Stomach (tissue), 4 donors: ENCODE measurements around the gene CHPT1.

Source experiments
- EP300 ChIP-seq: sonication (generic); formaldehyde crosslinking; IDR thresholded peaks from one replicate; pipeline ENCODE4 v1.6.1; 2017; ENCODE audit warnings: antibody characterized with exemption
- TF ChIP-seq, protein P1 (sequence below), 7 experiments: fragments of 450-650 bp in 4 of 7; fragments of 200-600 bp in 3 of 7; sonication (generic) in 3 of 7; IDR thresholded peaks; one replicate each; pipeline ENCODE4 v1.5.1; 2016 to 2019; ENCODE audit warnings: antibody characterized with exemption in 7 of 7, control low read depth in 2 of 7, mild to moderate bottlenecking in 1 of 7

GRCh38 chr12:101690544-101691098 lies 6.8 kb upstream of the CHPT1 start:
- TF ChIP-seq, protein P1, sequence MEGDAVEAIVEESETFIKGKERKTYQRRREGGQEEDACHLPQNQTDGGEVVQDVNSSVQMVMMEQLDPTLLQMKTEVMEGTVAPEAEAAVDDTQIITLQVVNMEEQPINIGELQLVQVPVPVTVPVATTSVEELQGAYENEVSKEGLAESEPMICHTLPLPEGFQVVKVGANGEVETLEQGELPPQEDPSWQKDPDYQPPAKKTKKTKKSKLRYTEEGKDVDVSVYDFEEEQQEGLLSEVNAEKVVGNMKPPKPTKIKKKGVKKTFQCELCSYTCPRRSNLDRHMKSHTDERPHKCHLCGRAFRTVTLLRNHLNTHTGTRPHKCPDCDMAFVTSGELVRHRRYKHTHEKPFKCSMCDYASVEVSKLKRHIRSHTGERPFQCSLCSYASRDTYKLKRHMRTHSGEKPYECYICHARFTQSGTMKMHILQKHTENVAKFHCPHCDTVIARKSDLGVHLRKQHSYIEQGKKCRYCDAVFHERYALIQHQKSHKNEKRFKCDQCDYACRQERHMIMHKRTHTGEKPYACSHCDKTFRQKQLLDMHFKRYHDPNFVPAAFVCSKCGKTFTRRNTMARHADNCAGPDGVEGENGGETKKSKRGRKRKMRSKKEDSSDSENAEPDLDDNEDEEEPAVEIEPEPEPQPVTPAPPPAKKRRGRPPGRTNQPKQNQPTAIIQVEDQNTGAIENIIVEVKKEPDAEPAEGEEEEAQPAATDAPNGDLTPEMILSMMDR (IDR thresholded peaks at IDR 0.05) = no peak
- no peak for TF ChIP-seq EP300
